Measurements from ENCODE around the gene WDR20. TPM values are rescaled to one million over a fixed set of nuclear protein-coding genes. Genes with fewer than 3 reads are reported as not detected.

The WDR20 gene
- total RNA-seq, 4 donors from 2014 or later = 21.3 to 31.3 (median 24.6) TPM

GRCh38 chr14:102187568-102188001 lies 47.9 kb downstream of the WDR20 start:
- intact Hi-C loops (cut with DNase I; ENCODE audit: low total_unique reads) = no loop called here
- in situ Hi-C loops (cut with MboI; ENCODE audit: low pct_ligation_motif_present in 1 of 4, low pct_unique_long_range_greater_than_20kb in 1 of 4, low sequenced_read_pairs in 3 of 4) = no loop called here
- no peak overlapping the region for H3K27ac ChIP-seq
- H3K4me3 ChIP-seq = no peak overlapping the region
- no peaks in the 10 kb centered on the region for H3K36me3 ChIP-seq
- peaks cover 0 to 51% (median 14%) of the 10 kb centered on the region in 4 donors for H3K4me1 ChIP-seq
- TF ChIP-seq EP300 (IDR thresholded peaks at IDR 0.05; ENCODE audit: low read depth) = no peak
- DNase-seq = no peak
- no peaks in the 10 kb centered on the region for H3K9me3 ChIP-seq
- 92 to 100% methylated on average over 1 to 4 of the region's 4 CpGs for WGBS, 2 donors (ENCODE audit: low coverage in 1 of 2)
- H3K27me3 ChIP-seq = no peaks in the 10 kb centered on the region

GRCh38 chr14:102188187-102188586 lies 48.5 kb downstream of the WDR20 start:
- intact Hi-C loops (cut with DNase I; ENCODE audit: low total_unique reads) (no loop called here), in situ Hi-C loops (cut with MboI; ENCODE audit: low pct_ligation_motif_present in 1 of 4, low pct_unique_long_range_greater_than_20kb in 1 of 4, low sequenced_read_pairs in 3 of 4) (no loop called here)

GRCh38 chr14:102189874-102190273 lies 50.2 kb downstream of the WDR20 start:
- TF ChIP-seq POLR2AphosphoS5 (IDR thresholded peaks at IDR 0.05) = no peak
- TF ChIP-seq CTCF (IDR thresholded peaks at IDR 0.05) = no peak
- no peak for TF ChIP-seq POLR2A (IDR thresholded peaks at IDR 0.05)
- no peak for TF ChIP-seq EP300 (IDR thresholded peaks at IDR 0.05; ENCODE audit: low read depth)
- no peak for DNase-seq
- Histone ChIP-seq H3K36me3 (peaks cover 0 to 2% (median 0%) of the 10 kb centered on the region in 4 donors), H3K9me3 (no peaks in the 10 kb centered on the region), H3K4me1 (peaks cover 0 to 29% (median 10%) of the 10 kb centered on the region in 4 donors), H3K27me3 (no peaks in the 10 kb centered on the region), H3K27ac (no peak overlapping the region), H3K4me3 (no peak overlapping the region)
- intact Hi-C loops (cut with DNase I; ENCODE audit: low total_unique reads) (no loop called here), in situ Hi-C loops (cut with MboI; ENCODE audit: low pct_ligation_motif_present in 1 of 4, low pct_unique_long_range_greater_than_20kb in 1 of 4, low sequenced_read_pairs in 3 of 4) (no loop called here)
- WGBS, 2 donors (ENCODE audit: low coverage in 1 of 2) = 98% methylated on average over 5 of the region's 5 CpGs

More at GRCh38 chr14:102188187-102188586, 48.5 kb downstream of the WDR20 start:
- peaks cover 0 to 46% (median 10%) of the 10 kb centered on the region in 4 donors for H3K4me1 ChIP-seq
- no peaks in the 10 kb centered on the region for H3K36me3 ChIP-seq
- H3K4me3 ChIP-seq = no peak overlapping the region
- no peak for DNase-seq
- no peaks in the 10 kb centered on the region for H3K27me3 ChIP-seq
- 83 to 95% methylated on average over 1 of the region's 1 CpG for whole genome bisulfite sequencing, 2 donors (ENCODE audit: low coverage in 1 of 2)
- H3K27ac ChIP-seq = no peak overlapping the region
- TF ChIP-seq POLR2A (IDR thresholded peaks at IDR 0.05) = no peak
- no peak for TF ChIP-seq POLR2AphosphoS5 (IDR thresholded peaks at IDR 0.05)
- no peak for TF ChIP-seq CTCF (IDR thresholded peaks at IDR 0.05)
- TF ChIP-seq EP300 (IDR thresholded peaks at IDR 0.05; ENCODE audit: low read depth) = no peak
- H3K9me3 ChIP-seq = no peaks in the 10 kb centered on the region

- no peak for DNase-seq
- H3K4me3 ChIP-seq = no peak overlapping the region
- no peaks in the 10 kb centered on the region for H3K27me3 ChIP-seq
- in situ Hi-C loops (cut with MboI; ENCODE audit: low pct_ligation_motif_present in 1 of 4, low pct_unique_long_range_greater_than_20kb in 1 of 4, low sequenced_read_pairs in 3 of 4) = no loop called here
- peaks cover 0 to 12% (median 4%) of the 10 kb centered on the region in 4 donors for H3K4me1 ChIP-seq
- 78 to 89% methylated on average over 10 to 13 of the region's 13 CpGs for WGBS, 2 donors (ENCODE audit: low coverage in 1 of 2)
- TF ChIP-seq POLR2AphosphoS5 (IDR thresholded peaks at IDR 0.05) = no peak
- TF ChIP-seq EP300 (IDR thresholded peaks at IDR 0.05; ENCODE audit: low read depth) = no peak
- no peak for TF ChIP-seq CTCF (IDR thresholded peaks at IDR 0.05)
- TF ChIP-seq POLR2A (IDR thresholded peaks at IDR 0.05) = no peak
- H3K27ac ChIP-seq = no peak overlapping the region
- H3K36me3 ChIP-seq = peaks cover 0 to 15% (median 1%) of the 10 kb centered on the region in 4 donors
- H3K9me3 ChIP-seq = no peaks in the 10 kb centered on the region
- intact Hi-C loops (cut with DNase I; ENCODE audit: low total_unique reads) = no loop called here
Observed at GRCh38 chr14:102192840-102193502, 53.3 kb downstream of the WDR20 start.
